ENCODE data around the gene SHROOM3.
"Not testable (repeated sequence)": the region's sequence is repeated elsewhere in the genome, so short reads cannot be mapped to it uniquely, and the experiment has no call there.

SHROOM3 gene

DNA sequence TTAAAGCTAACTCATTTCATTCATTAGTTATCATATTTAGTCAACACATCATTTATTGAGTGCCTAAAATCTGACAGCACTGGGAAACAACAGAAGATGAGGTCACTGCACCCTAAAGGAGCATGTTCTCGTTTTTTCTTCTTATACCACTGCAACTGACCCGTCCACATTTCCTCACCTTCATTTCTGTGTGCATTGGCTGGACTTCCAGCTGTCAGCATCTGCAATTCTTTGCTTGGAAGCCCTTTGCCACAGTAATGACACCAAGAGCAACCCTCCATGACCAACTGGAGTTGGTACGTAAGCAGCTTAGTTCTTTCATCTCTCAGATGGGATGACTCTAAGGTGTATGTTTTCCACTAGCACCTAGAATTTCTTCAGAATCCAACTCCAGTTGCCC is 13.2 kb downstream of the SHROOM3 start:
- H4K20me1 ChIP-seq (ENCODE audit: low read depth, low read length), result no peaks in the 10 kb centered on the region
- no peak overlapping the region for H3K4me3 ChIP-seq (ENCODE audit: insufficient read depth, low read length, poor library complexity, severe bottlenecking)
- H3K9me2 ChIP-seq (replicated peaks; ENCODE audit: insufficient read depth, low read length), result no peaks in the 10 kb centered on the region
- H3K9me3 ChIP-seq (ENCODE audit: insufficient read depth, low read length), result no peaks in the 10 kb centered on the region
- H3K27me3 ChIP-seq (ENCODE audit: low read length), result no peaks in the 10 kb centered on the region
- no peak overlapping the region for H2AFZ ChIP-seq (ENCODE audit: low read depth, low read length, severe bottlenecking)
- TF ChIP-seq, protein P1, sequence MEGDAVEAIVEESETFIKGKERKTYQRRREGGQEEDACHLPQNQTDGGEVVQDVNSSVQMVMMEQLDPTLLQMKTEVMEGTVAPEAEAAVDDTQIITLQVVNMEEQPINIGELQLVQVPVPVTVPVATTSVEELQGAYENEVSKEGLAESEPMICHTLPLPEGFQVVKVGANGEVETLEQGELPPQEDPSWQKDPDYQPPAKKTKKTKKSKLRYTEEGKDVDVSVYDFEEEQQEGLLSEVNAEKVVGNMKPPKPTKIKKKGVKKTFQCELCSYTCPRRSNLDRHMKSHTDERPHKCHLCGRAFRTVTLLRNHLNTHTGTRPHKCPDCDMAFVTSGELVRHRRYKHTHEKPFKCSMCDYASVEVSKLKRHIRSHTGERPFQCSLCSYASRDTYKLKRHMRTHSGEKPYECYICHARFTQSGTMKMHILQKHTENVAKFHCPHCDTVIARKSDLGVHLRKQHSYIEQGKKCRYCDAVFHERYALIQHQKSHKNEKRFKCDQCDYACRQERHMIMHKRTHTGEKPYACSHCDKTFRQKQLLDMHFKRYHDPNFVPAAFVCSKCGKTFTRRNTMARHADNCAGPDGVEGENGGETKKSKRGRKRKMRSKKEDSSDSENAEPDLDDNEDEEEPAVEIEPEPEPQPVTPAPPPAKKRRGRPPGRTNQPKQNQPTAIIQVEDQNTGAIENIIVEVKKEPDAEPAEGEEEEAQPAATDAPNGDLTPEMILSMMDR (IDR thresholded peaks at IDR 0.05; ENCODE audit: insufficient read depth, low read length, poor library complexity, severe bottlenecking), result no peak
- no peak overlapping the region for H3K4me2 ChIP-seq (ENCODE audit: low read depth, low read length, poor library complexity, severe bottlenecking)
- H3F3A ChIP-seq (ENCODE audit: insufficient read depth), result no peaks in the 10 kb centered on the region
- no peak overlapping the region for H3K27ac ChIP-seq (ENCODE audit: low read depth, low read length)
- no peaks in the 10 kb centered on the region for H3K36me3 ChIP-seq (ENCODE audit: low read length)
- H3K9ac ChIP-seq (ENCODE audit: low read length), result no peak overlapping the region
- H3K79me2 ChIP-seq (ENCODE audit: insufficient read depth, low read length), result no peaks in the 10 kb centered on the region

DNA sequence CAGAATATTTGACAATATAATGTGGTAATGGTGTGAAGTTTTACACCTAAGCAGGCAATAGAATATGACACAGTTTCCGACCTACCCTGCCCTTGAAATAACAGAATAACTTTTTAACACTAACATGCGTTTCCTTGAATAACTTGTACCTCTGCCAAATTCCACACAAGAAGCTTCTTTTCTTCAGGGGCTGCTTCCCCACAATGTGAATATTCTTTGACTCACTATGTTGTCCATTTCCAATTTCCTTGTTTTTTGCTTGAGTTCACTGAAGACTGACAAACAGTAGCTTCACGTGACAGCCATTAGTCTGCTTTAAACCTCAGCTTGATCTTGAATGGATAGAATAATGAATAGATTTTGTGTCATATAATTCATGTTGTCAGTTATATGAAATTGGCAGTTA is 14.3 kb downstream of the SHROOM3 start:
- Histone ChIP-seq H3K27ac (ENCODE audit: low read depth, low read length) (no peak overlapping the region), H2AFZ (ENCODE audit: low read depth, low read length, severe bottlenecking) (no peak overlapping the region), H3K4me2 (ENCODE audit: low read depth, low read length, poor library complexity, severe bottlenecking) (no peak overlapping the region)

DNA sequence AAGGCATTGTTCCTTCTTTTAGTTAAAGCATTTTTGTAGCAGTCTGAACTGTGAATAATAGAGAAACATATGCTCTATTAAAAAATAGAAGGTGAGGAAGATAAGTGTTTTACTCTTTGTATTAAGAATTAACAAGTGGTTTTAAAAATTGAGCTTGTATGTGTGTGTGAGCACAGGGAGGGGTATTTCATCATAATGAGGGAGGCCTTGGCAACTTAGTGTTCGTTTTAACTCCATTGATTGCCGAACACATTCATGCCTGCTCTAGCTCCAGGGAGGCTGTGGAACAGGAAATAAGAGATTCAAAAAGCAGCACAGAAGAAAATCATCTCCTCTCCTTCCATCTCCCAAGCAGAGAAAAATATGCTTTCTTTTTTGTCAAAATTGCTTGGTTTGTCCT is 14.8 kb downstream of the SHROOM3 start:
- no peak for TF ChIP-seq EZH2phosphoT487 (conservative IDR thresholded peaks at IDR 0.05; ENCODE audit: low read length)
- TF ChIP-seq, protein P1 (IDR thresholded peaks at IDR 0.05; ENCODE audit: insufficient read depth, low read length, poor library complexity, severe bottlenecking), result no peak
- Histone ChIP-seq H3K9me2 (replicated peaks; ENCODE audit: insufficient read depth, low read length) (no peaks in the 10 kb centered on the region), H3K9me3 (ENCODE audit: insufficient read depth, low read length) (no peaks in the 10 kb centered on the region), H4K20me1 (ENCODE audit: low read depth, low read length) (no peaks in the 10 kb centered on the region), H3K27me3 (ENCODE audit: low read length) (no peaks in the 10 kb centered on the region), H3K4me3 (ENCODE audit: insufficient read depth, low read length, poor library complexity, severe bottlenecking) (no peak overlapping the region), H3K27ac (ENCODE audit: low read depth, low read length) (no peak overlapping the region), H3K79me2 (ENCODE audit: insufficient read depth, low read length) (no peaks in the 10 kb centered on the region), H3K36me3 (ENCODE audit: low read length) (no peaks in the 10 kb centered on the region), H3K4me2 (ENCODE audit: low read depth, low read length, poor library complexity, severe bottlenecking) (no peak overlapping the region), H3F3A (ENCODE audit: insufficient read depth) (no peaks in the 10 kb centered on the region), H2AFZ (ENCODE audit: low read depth, low read length, severe bottlenecking) (no peak overlapping the region), H3K9ac (ENCODE audit: low read length) (no peak overlapping the region)

More for the DNA sequence above, 14.3 kb downstream of the SHROOM3 start:
- Histone ChIP-seq H3K9ac (ENCODE audit: low read length) (no peak overlapping the region), H3K27me3 (ENCODE audit: low read length) (no peaks in the 10 kb centered on the region), H3K79me2 (ENCODE audit: insufficient read depth, low read length) (no peaks in the 10 kb centered on the region), H3K4me3 (ENCODE audit: insufficient read depth, low read length, poor library complexity, severe bottlenecking) (no peak overlapping the region), H4K20me1 (ENCODE audit: low read depth, low read length) (no peaks in the 10 kb centered on the region), H3K36me3 (ENCODE audit: low read length) (no peaks in the 10 kb centered on the region), H3K9me2 (replicated peaks; ENCODE audit: insufficient read depth, low read length) (no peaks in the 10 kb centered on the region), H3F3A (ENCODE audit: insufficient read depth) (no peaks in the 10 kb centered on the region), H3K9me3 (ENCODE audit: insufficient read depth, low read length) (no peaks in the 10 kb centered on the region)
- no peak for TF ChIP-seq EZH2phosphoT487 (conservative IDR thresholded peaks at IDR 0.05; ENCODE audit: low read length)
- TF ChIP-seq, protein P1 (IDR thresholded peaks at IDR 0.05; ENCODE audit: insufficient read depth, low read length, poor library complexity, severe bottlenecking), result no peak

DNA sequence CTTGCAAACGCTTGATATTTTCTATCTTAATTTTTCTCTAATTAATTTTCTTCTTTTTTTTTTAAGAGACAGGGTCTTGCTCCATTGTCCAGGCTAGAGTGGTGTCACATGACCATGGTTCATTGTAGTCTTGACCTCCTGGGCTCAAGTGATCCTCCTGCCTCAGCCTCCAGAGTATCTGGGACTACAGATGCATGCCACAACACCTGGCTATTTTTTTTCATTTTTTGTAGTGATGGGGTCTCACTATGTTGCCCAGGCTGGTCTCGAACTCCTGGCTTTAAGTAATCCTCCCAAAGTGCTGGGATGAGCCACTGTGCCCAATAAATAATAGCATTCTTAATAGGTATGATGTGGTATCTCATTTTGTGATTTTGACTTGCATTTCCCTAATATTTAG is 18.2 kb downstream of the SHROOM3 start:
- Histone ChIP-seq H3K27ac (ENCODE audit: low read depth, low read length) (no peak overlapping the region), H3K9me2 (replicated peaks; ENCODE audit: insufficient read depth, low read length) (no peaks in the 10 kb centered on the region), H3F3A (ENCODE audit: insufficient read depth) (no peaks in the 10 kb centered on the region), H3K9me3 (ENCODE audit: insufficient read depth, low read length) (no peaks in the 10 kb centered on the region), H4K20me1 (ENCODE audit: low read depth, low read length) (no peaks in the 10 kb centered on the region), H3K4me3 (ENCODE audit: insufficient read depth, low read length, poor library complexity, severe bottlenecking) (no peak overlapping the region), H3K4me2 (ENCODE audit: low read depth, low read length, poor library complexity, severe bottlenecking) (no peak overlapping the region), H3K79me2 (ENCODE audit: insufficient read depth, low read length) (no peaks in the 10 kb centered on the region), H3K9ac (ENCODE audit: low read length) (no peak overlapping the region), H2AFZ (ENCODE audit: low read depth, low read length, severe bottlenecking) (no peak overlapping the region), H3K27me3 (ENCODE audit: low read length) (no peaks in the 10 kb centered on the region), H3K36me3 (ENCODE audit: low read length) (no peaks in the 10 kb centered on the region)
- TF ChIP-seq EZH2phosphoT487 (conservative IDR thresholded peaks at IDR 0.05; ENCODE audit: low read length), result no peak
- TF ChIP-seq, protein P1 (IDR thresholded peaks at IDR 0.05; ENCODE audit: insufficient read depth, low read length, poor library complexity, severe bottlenecking), result no peak

DNA sequence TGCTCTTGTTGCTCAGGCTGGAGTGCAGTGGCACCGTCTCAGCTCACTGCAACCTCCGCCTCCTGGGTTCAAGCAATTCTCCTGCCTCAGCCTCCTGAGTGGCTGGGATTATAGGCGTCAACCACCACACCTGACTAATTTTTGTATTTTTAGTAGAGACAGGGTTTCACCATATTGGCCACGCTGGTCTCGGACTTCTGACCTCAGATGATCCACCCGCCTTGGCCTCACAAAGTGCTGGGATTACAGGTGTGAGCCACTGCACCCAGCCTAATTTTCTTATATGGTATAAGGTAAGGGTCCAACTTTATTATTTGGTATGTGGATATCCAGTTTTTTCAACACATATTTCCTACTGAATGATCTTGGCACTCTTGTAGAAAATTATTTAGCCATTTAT is 19.0 kb downstream of the SHROOM3 start:
- H2AFZ ChIP-seq (ENCODE audit: low read depth, low read length, severe bottlenecking); H4K20me1 ChIP-seq (ENCODE audit: low read depth, low read length); H3K9me3 ChIP-seq (ENCODE audit: insufficient read depth, low read length); H3K36me3 ChIP-seq (ENCODE audit: low read length); H3K4me2 ChIP-seq (ENCODE audit: low read depth, low read length, poor library complexity, severe bottlenecking); H3F3A ChIP-seq (ENCODE audit: insufficient read depth); H3K27me3 ChIP-seq (ENCODE audit: low read length); H3K4me3 ChIP-seq (ENCODE audit: insufficient read depth, low read length, poor library complexity, severe bottlenecking); H3K27ac ChIP-seq (ENCODE audit: low read depth, low read length); H3K9ac ChIP-seq (ENCODE audit: low read length); H3K79me2 ChIP-seq (ENCODE audit: insufficient read depth, low read length); H3K9me2 ChIP-seq (replicated peaks; ENCODE audit: insufficient read depth, low read length): not testable (repeated sequence)
